BJ (cell line): Measurements from ENCODE around the gene SEC14L2. TPM values are rescaled to one million over a fixed set of nuclear protein-coding genes. Genes with fewer than 3 reads are reported as not detected.
"Not testable (repeated sequence)": the region's sequence is repeated elsewhere in the genome, so short reads cannot be mapped to it uniquely, and the experiment has no call there.

Source experiments
- CTCF ChIA-PET: fragments of 350-600 bp; formaldehyde crosslinking; extraction: SDS; loops from one replicate; lab custom pipeline; 2021; ENCODE audit warnings: antibody characterized with exemption, inconsistent platforms; lab: Yijun Ruan, JAX
- POLR2A ChIA-PET: fragments of 300-600 bp; sonication (Branson Sonifier 250); formaldehyde crosslinking; extraction: SDS; loops from one replicate; lab custom pipeline; 2021; ENCODE audit warnings: antibody characterized with exemption; lab: Charles Lee
- DNase-seq: peaks from one replicate; pipeline ENCODE4 v3.0.0-alpha.2; 2011; ENCODE audit warnings: low read depth
- H3K27me3 ChIP-seq: 2 replicates; pipeline ENCODE4 v1.6.0; 2011; ENCODE audit warnings: low read length; ENCODE audit not compliant: control insufficient read depth, insufficient read depth
- H3K36me3 ChIP-seq: 2 replicates; pipeline ENCODE4 v1.5.1; 2011; ENCODE audit warnings: low read length; ENCODE audit not compliant: control insufficient read depth, insufficient read depth
- H3K4me3 ChIP-seq: 2 replicates; pipeline ENCODE4 v1.5.1; 2011; ENCODE audit warnings: low read depth, mild to moderate bottlenecking, control low read depth, low read length
- CTCF ChIP-seq: IDR thresholded peaks from 2 replicates; pipeline ENCODE4 v1.5.1; 2011; ENCODE audit warnings: low read depth, mild to moderate bottlenecking, control low read depth, inconsistent platforms, low read length, moderate library complexity; ENCODE audit not compliant: insufficient read depth
- polyA plus RNA-seq: library from polyadenylated mRNA; depleted of rRNA; stranded (reverse); fragments of >200 nt; gene quantifications from 2 replicates; pipeline ENCODE4 v1.2.3, GENCODE V29; 2011

The SEC14L2 gene
- polyA plus RNA-seq, 1 experiment: 20.1 TPM

- no peaks in the 10 kb centered on the region for H3K36me3 ChIP-seq
- DNase-seq: no peak
- no peak for TF ChIP-seq CTCF
- CTCF ChIA-PET: interaction anchor here (1.6 kb wide), 1 partner anchor 15 kb away, joined by 5 read pairs; no protein-coding TSS in a partner anchor
- POLR2A ChIA-PET: no interaction called here
- no peak overlapping the region for H3K4me3 ChIP-seq
- H3K27me3 ChIP-seq: no peaks in the 10 kb centered on the region; the same call in 1 of the 2 replicates
Observed at GRCh38 chr22:30460147-30460546, 63.3 kb downstream of the SEC14L2 start.

GRCh38 chr22:30460555-30460954 is 63.7 kb downstream of the SEC14L2 start:
- H3K36me3 ChIP-seq, H3K27me3 ChIP-seq, DNase-seq, CTCF ChIA-PET, H3K4me3 ChIP-seq, POLR2A ChIA-PET: not testable (repeated sequence)

GRCh38 chr22:30469165-30469564 is 72.3 kb downstream of the SEC14L2 start:
- no peak overlapping the region for H3K4me3 ChIP-seq
- CTCF ChIA-PET: interaction anchor here (0.5 to 1.0 kb wide), 2 partner anchors 214 to 412 kb away, joined by 3 to 4 read pairs; no protein-coding TSS in a partner anchor
- H3K36me3 ChIP-seq: no peaks in the 10 kb centered on the region
- DNase-seq: no peak
- H3K27me3 ChIP-seq: peaks cover 6% of the 10 kb centered on the region
- TF ChIP-seq CTCF: no peak
- POLR2A ChIA-PET: no interaction called here

- DNase-seq: no peak
- CTCF ChIA-PET: no interaction called here
- peaks cover 8% of the 10 kb centered on the region for H3K27me3 ChIP-seq
- H3K4me3 ChIP-seq: no peak overlapping the region
- POLR2A ChIA-PET: no interaction called here
- H3K36me3 ChIP-seq: no peaks in the 10 kb centered on the region
- no peak for TF ChIP-seq CTCF
Observed at GRCh38 chr22:30470655-30471054, 73.8 kb downstream of the SEC14L2 start.

GRCh38 chr22:30471616-30472318 is 74.9 kb downstream of the SEC14L2 start, which contains the start of gene SEC14L3:
SEC14L3 (minus strand) TSS chr22:30472017; CDS start chr22:30471958, 59 bp downstream.
- no peak for TF ChIP-seq CTCF
- ChIA-PET CTCF (no interaction called here), POLR2A (no interaction called here)
- peaks cover 10% of the 10 kb centered on the region for H3K27me3 ChIP-seq
- no peak for DNase-seq
- no peak within 1 kb of the TSS for H3K4me3 ChIP-seq
- no peaks in the 10 kb centered on the region for H3K36me3 ChIP-seq
